ENCODE measurements around the gene CDNF.

Gene CDNF

DNA sequence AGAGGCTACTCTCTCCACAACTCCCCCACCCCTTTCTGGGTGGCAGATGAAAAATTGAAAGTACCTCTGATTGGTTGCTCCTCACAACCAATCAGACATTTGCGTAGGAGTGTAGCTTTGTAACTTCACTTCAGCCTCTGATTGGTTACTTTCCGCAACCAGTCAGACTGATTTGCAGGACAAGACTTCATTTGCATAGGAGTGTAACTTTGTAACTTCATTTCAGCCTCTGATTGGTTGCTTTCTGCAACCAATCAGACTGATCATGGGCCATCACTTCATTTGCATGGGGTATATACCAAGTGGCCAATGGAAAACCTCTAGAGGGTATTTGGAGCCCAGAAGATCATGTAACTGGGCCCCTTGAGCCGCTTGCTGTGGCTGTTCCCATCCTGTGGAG is 25.6 kb downstream of the CDNF start:
- no peaks in the 10 kb centered on the region for H3K9me3 ChIP-seq (ENCODE audit: insufficient read depth, low read length, severe bottlenecking)
- peak; percentile 33; the same call in 2 of the 3 replicates for ATAC-seq (ENCODE audit: insufficient read depth, low read depth)
- H3K36me3 ChIP-seq (ENCODE audit: insufficient read depth, low read length), result no peaks in the 10 kb centered on the region
- H3K4me2 ChIP-seq (ENCODE audit: insufficient read depth, low read length), result no peak overlapping the region
- H4K20me1 ChIP-seq (ENCODE audit: insufficient read depth, low read length), result no peaks in the 10 kb centered on the region
- no peaks in the 10 kb centered on the region for H3K79me2 ChIP-seq (ENCODE audit: insufficient read depth, low read length)
- H3K27ac ChIP-seq (ENCODE audit: low read length), result no peak overlapping the region
- no peak for DNase-seq
- H2AFZ ChIP-seq (ENCODE audit: low read depth, low read length), result no peak overlapping the region
- H3K4me3 ChIP-seq (ENCODE audit: low read depth in 1 of 2, low read length in 2 of 2), result no peak overlapping the region
- H3K27me3 ChIP-seq (ENCODE audit: insufficient read depth, low read length, poor library complexity), result no peaks in the 10 kb centered on the region
- no peak for TF ChIP-seq EZH2 (IDR thresholded peaks at IDR 0.05; ENCODE audit: borderline replicate concordance, low read depth, low read length, severe bottlenecking)
- no peak overlapping the region for H3K9ac ChIP-seq (ENCODE audit: low read depth, low read length)
- no peaks in the 10 kb centered on the region for H3K4me1 ChIP-seq (ENCODE audit: insufficient read depth, low read length)

- H3K27me3 ChIP-seq (ENCODE audit: insufficient read depth, low read length, poor library complexity), result no peaks in the 10 kb centered on the region
- H3K9me3 ChIP-seq (ENCODE audit: insufficient read depth, low read length, severe bottlenecking), result no peaks in the 10 kb centered on the region
- DNase-seq (no peak), ATAC-seq (ENCODE audit: insufficient read depth, low read depth) (no peak)
- no peak overlapping the region for H3K4me2 ChIP-seq (ENCODE audit: insufficient read depth, low read length)
- H3K4me1 ChIP-seq (ENCODE audit: insufficient read depth, low read length), result no peaks in the 10 kb centered on the region
- H3K79me2 ChIP-seq (ENCODE audit: insufficient read depth, low read length), result no peaks in the 10 kb centered on the region
- no peaks in the 10 kb centered on the region for H4K20me1 ChIP-seq (ENCODE audit: insufficient read depth, low read length)
- H2AFZ ChIP-seq (ENCODE audit: low read depth, low read length), result no peak overlapping the region
- no peak overlapping the region for H3K27ac ChIP-seq (ENCODE audit: low read length)
- no peak overlapping the region for H3K4me3 ChIP-seq (ENCODE audit: low read depth in 1 of 2, low read length in 2 of 2)
- no peaks in the 10 kb centered on the region for H3K36me3 ChIP-seq (ENCODE audit: insufficient read depth, low read length)
- no peak for TF ChIP-seq CTCF (IDR thresholded peaks at IDR 0.05; ENCODE audit: borderline replicate concordance, extremely low read depth, low read length, poor library complexity, severe bottlenecking)
- TF ChIP-seq EZH2 (IDR thresholded peaks at IDR 0.05; ENCODE audit: borderline replicate concordance, low read depth, low read length, severe bottlenecking), result no peak
- no peak overlapping the region for H3K9ac ChIP-seq (ENCODE audit: low read depth, low read length)
Measured at GRCh38 chr10:14810969-14811953, 26.6 kb downstream of the CDNF start.

GRCh38 chr10:14806318-14806717 is 31.5 kb downstream of the CDNF start:
- H3K79me2 ChIP-seq (ENCODE audit: insufficient read depth, low read length), result no peaks in the 10 kb centered on the region
- no peak overlapping the region for H3K27ac ChIP-seq (ENCODE audit: low read length)
- no peaks in the 10 kb centered on the region for H3K36me3 ChIP-seq (ENCODE audit: insufficient read depth, low read length)
- H3K9ac ChIP-seq (ENCODE audit: low read depth, low read length), result no peak overlapping the region
- no peaks in the 10 kb centered on the region for H3K4me1 ChIP-seq (ENCODE audit: insufficient read depth, low read length)
- no peaks in the 10 kb centered on the region for H3K27me3 ChIP-seq (ENCODE audit: insufficient read depth, low read length, poor library complexity)
- no peak for DNase-seq
- no peak overlapping the region for H3K4me2 ChIP-seq (ENCODE audit: insufficient read depth, low read length)
- no peak overlapping the region for H3K4me3 ChIP-seq (ENCODE audit: low read depth in 1 of 2, low read length in 2 of 2)
- no peaks in the 10 kb centered on the region for H3K9me3 ChIP-seq (ENCODE audit: insufficient read depth, low read length, severe bottlenecking)
- no peak for TF ChIP-seq CTCF (IDR thresholded peaks at IDR 0.05; ENCODE audit: borderline replicate concordance, extremely low read depth, low read length, poor library complexity, severe bottlenecking)
- no peak for TF ChIP-seq EZH2 (IDR thresholded peaks at IDR 0.05; ENCODE audit: borderline replicate concordance, low read depth, low read length, severe bottlenecking)
- H4K20me1 ChIP-seq (ENCODE audit: insufficient read depth, low read length), result no peaks in the 10 kb centered on the region
- no peak for ATAC-seq (ENCODE audit: insufficient read depth, low read depth)
- no peak overlapping the region for H2AFZ ChIP-seq (ENCODE audit: low read depth, low read length)

- H3K4me1 ChIP-seq (ENCODE audit: insufficient read depth, low read length), result no peaks in the 10 kb centered on the region
- no peaks in the 10 kb centered on the region for H3K36me3 ChIP-seq (ENCODE audit: insufficient read depth, low read length)
- no peak overlapping the region for H3K4me2 ChIP-seq (ENCODE audit: insufficient read depth, low read length)
- H4K20me1 ChIP-seq (ENCODE audit: insufficient read depth, low read length), result no peaks in the 10 kb centered on the region
- no peak for TF ChIP-seq EZH2 (IDR thresholded peaks at IDR 0.05; ENCODE audit: borderline replicate concordance, low read depth, low read length, severe bottlenecking)
- TF ChIP-seq CTCF (IDR thresholded peaks at IDR 0.05; ENCODE audit: borderline replicate concordance, extremely low read depth, low read length, poor library complexity, severe bottlenecking), result no peak
- H3K27me3 ChIP-seq (ENCODE audit: insufficient read depth, low read length, poor library complexity), result peaks cover 3% of the 10 kb centered on the region
- DNase-seq (no peak), ATAC-seq (ENCODE audit: insufficient read depth, low read depth) (no peak)
- no peaks in the 10 kb centered on the region for H3K79me2 ChIP-seq (ENCODE audit: insufficient read depth, low read length)
- no peak overlapping the region for H2AFZ ChIP-seq (ENCODE audit: low read depth, low read length)
- no peak overlapping the region for H3K4me3 ChIP-seq (ENCODE audit: low read depth in 1 of 2, low read length in 2 of 2)
- H3K9ac ChIP-seq (ENCODE audit: low read depth, low read length), result no peak overlapping the region
- H3K9me3 ChIP-seq (ENCODE audit: insufficient read depth, low read length, severe bottlenecking), result no peaks in the 10 kb centered on the region
- H3K27ac ChIP-seq (ENCODE audit: low read length), result no peak overlapping the region
Measured at GRCh38 chr10:14803827-14804226, 34.0 kb downstream of the CDNF start.
